Large intestine (tissue), 3 donors: ENCODE measurements around the gene TBCD. TPM values are rescaled to one million over a fixed set of nuclear protein-coding genes. Genes with fewer than 3 reads are reported as not detected.

ENCODE experiments used
- DNase-seq, 2 donors: peaks; one replicate each; pipeline versions ENCODE4 v3.0.0 to v3.0.0-alpha.2; 2013
- H3K27ac ChIP-seq: one replicate; pipeline ENCODE4 v1.5.1; 2013; ENCODE audit warnings: low read length
- H3K27me3 ChIP-seq: 2 replicates; pipeline ENCODE4 v1.6.1; 2013; ENCODE audit warnings: low read length; ENCODE audit not compliant: control insufficient read depth, insufficient read depth
- H3K36me3 ChIP-seq: 2 replicates; pipeline ENCODE4 v1.6.1; 2013; ENCODE audit warnings: low read length; ENCODE audit not compliant: control insufficient read depth, insufficient read depth
- H3K4me1 ChIP-seq: one replicate; pipeline ENCODE4 v1.6.1; 2013; ENCODE audit warnings: low read length; ENCODE audit not compliant: control insufficient read depth, insufficient read depth
- H3K4me3 ChIP-seq: one replicate; pipeline ENCODE4 v1.5.1; 2013; ENCODE audit warnings: low read length
- H3K9me3 ChIP-seq: one replicate; pipeline ENCODE4 v1.6.1; 2013; ENCODE audit warnings: mild to moderate bottlenecking, low read depth, low read length, moderate library complexity; ENCODE audit not compliant: control insufficient read depth
- WGBS: methylation state at CpG from one replicate; pipeline ENCODE4 v1.1.5; 2013; ENCODE audit warnings: low lambda C conversion rate; ENCODE audit not compliant: insufficient coverage; 5-methylcytosine and 5-hydroxymethylcytosine counted together
- polyA plus RNA-seq: library from polyadenylated mRNA; unstranded; fragments of 120-200 nt; gene quantifications from one replicate; pipeline ENCODE4 v1.2.1, GENCODE V29; 2013

TBCD gene
- polyA plus RNA-seq, 1 donor: 81.9 TPM

GRCh38 chr17:82917699-82918345, 166.0 kb downstream of the TBCD start:
- WGBS: 100% methylated on average over 2 of the region's 19 CpGs
- Histone ChIP-seq H3K27me3 (no peaks in the 10 kb centered on the region), H3K9me3 (peaks cover 4% of the 10 kb centered on the region), H3K4me1 (no peaks in the 10 kb centered on the region), H3K27ac (no peak overlapping the region), H3K4me3 (no peak overlapping the region), H3K36me3 (peaks cover 25% of the 10 kb centered on the region)
- no peak for DNase-seq

- no peak overlapping the region for H3K4me3 ChIP-seq
- no peak overlapping the region for H3K27ac ChIP-seq
- DNase-seq: no peak
- no peaks in the 10 kb centered on the region for H3K27me3 ChIP-seq
- H3K4me1 ChIP-seq: no peaks in the 10 kb centered on the region
- H3K36me3 ChIP-seq: peaks cover 21% of the 10 kb centered on the region
- WGBS: 100% methylated on average over 2 of the region's 19 CpGs
- H3K9me3 ChIP-seq: peaks cover 4% of the 10 kb centered on the region
These were observed 166.6 kb downstream of the TBCD start for GRCh38 chr17:82918508-82918907.

GRCh38 chr17:82920150-82920549, 168.3 kb downstream of the TBCD start:
- WGBS: 100% methylated on average over 1 of the region's 15 CpGs
- H3K4me1 ChIP-seq: no peaks in the 10 kb centered on the region
- H3K9me3 ChIP-seq: no peaks in the 10 kb centered on the region
- no peaks in the 10 kb centered on the region for H3K27me3 ChIP-seq
- DNase-seq: no peak
- H3K36me3 ChIP-seq: peaks cover 21% of the 10 kb centered on the region
- H3K27ac ChIP-seq: no peak overlapping the region
- no peak overlapping the region for H3K4me3 ChIP-seq

- H3K4me3 ChIP-seq: no peak overlapping the region
- H3K4me1 ChIP-seq: no peaks in the 10 kb centered on the region
- H3K27me3 ChIP-seq: no peaks in the 10 kb centered on the region
- no CpG with 5 or more reads among the region's 16 CpGs for WGBS
- H3K27ac ChIP-seq: no peak overlapping the region
- H3K9me3 ChIP-seq: no peaks in the 10 kb centered on the region
- H3K36me3 ChIP-seq: peaks cover 24% of the 10 kb centered on the region
- DNase-seq: no peak
These were observed 168.8 kb downstream of the TBCD start for GRCh38 chr17:82920715-82921114.

- no peaks in the 10 kb centered on the region for H3K27me3 ChIP-seq
- no peaks in the 10 kb centered on the region for H3K4me1 ChIP-seq
- peaks cover 29% of the 10 kb centered on the region for H3K36me3 ChIP-seq
- no peak overlapping the region for H3K27ac ChIP-seq
- H3K4me3 ChIP-seq: no peak overlapping the region
- no peak for DNase-seq
- WGBS: no CpG with 5 or more reads among the region's 13 CpGs
- no peaks in the 10 kb centered on the region for H3K9me3 ChIP-seq
These were observed 169.6 kb downstream of the TBCD start for GRCh38 chr17:82921426-82921825.

- H3K27me3 ChIP-seq: no peaks in the 10 kb centered on the region
- no peak overlapping the region for H3K4me3 ChIP-seq
- peaks cover 41% of the 10 kb centered on the region for H3K36me3 ChIP-seq
- H3K27ac ChIP-seq: no peak overlapping the region
- no CpG with 5 or more reads among the region's 19 CpGs for WGBS
- H3K4me1 ChIP-seq: no peaks in the 10 kb centered on the region
- H3K9me3 ChIP-seq: no peaks in the 10 kb centered on the region
- DNase-seq: no peak
These were observed 170.8 kb downstream of the TBCD start for GRCh38 chr17:82922646-82923045.

- WGBS: no CpG with 5 or more reads among the region's 25 CpGs
- no peak for DNase-seq
- Histone ChIP-seq H3K4me3 (no peak overlapping the region), H3K27ac (no peak overlapping the region), H3K4me1 (no peaks in the 10 kb centered on the region), H3K36me3 (peaks cover 47% of the 10 kb centered on the region), H3K27me3 (no peaks in the 10 kb centered on the region), H3K9me3 (no peaks in the 10 kb centered on the region)
These were observed 171.7 kb downstream of the TBCD start for GRCh38 chr17:82923366-82924113.

- H3K9me3 ChIP-seq: no peaks in the 10 kb centered on the region
- no peaks in the 10 kb centered on the region for H3K27me3 ChIP-seq
- peaks cover 52% of the 10 kb centered on the region for H3K36me3 ChIP-seq
- no CpG with 5 or more reads among the region's 13 CpGs for WGBS
- no peak overlapping the region for H3K4me3 ChIP-seq
- no peaks in the 10 kb centered on the region for H3K4me1 ChIP-seq
- H3K27ac ChIP-seq: no peak overlapping the region
- no peak for DNase-seq
These were observed 172.3 kb downstream of the TBCD start for GRCh38 chr17:82924214-82924613.

GRCh38 chr17:82924812-82925211, 172.9 kb downstream of the TBCD start:
- peaks cover 58% of the 10 kb centered on the region for H3K36me3 ChIP-seq
- WGBS: no CpG with 5 or more reads among the region's 19 CpGs
- DNase-seq: no peak
- no peak overlapping the region for H3K4me3 ChIP-seq
- no peaks in the 10 kb centered on the region for H3K4me1 ChIP-seq
- no peaks in the 10 kb centered on the region for H3K27me3 ChIP-seq
- no peaks in the 10 kb centered on the region for H3K9me3 ChIP-seq
- no peak overlapping the region for H3K27ac ChIP-seq

- Histone ChIP-seq H3K4me1 (no peaks in the 10 kb centered on the region), H3K9me3 (no peaks in the 10 kb centered on the region), H3K27ac (no peak overlapping the region), H3K36me3 (peaks cover 62% of the 10 kb centered on the region), H3K4me3 (no peak overlapping the region), H3K27me3 (no peaks in the 10 kb centered on the region)
- DNase-seq: no peak
- no CpG with 5 or more reads among the region's 18 CpGs for WGBS
These were observed 173.5 kb downstream of the TBCD start for GRCh38 chr17:82925336-82925735.

GRCh38 chr17:82926081-82926480, 174.2 kb downstream of the TBCD start:
- H3K9me3 ChIP-seq: no peaks in the 10 kb centered on the region

More at GRCh38 chr17:82926081-82926480, 174.2 kb downstream of the TBCD start:
- peaks cover 69% of the 10 kb centered on the region for H3K36me3 ChIP-seq
- WGBS: no CpG with 5 or more reads among the region's 12 CpGs
- H3K4me3 ChIP-seq: no peak overlapping the region
- H3K27ac ChIP-seq: no peak overlapping the region
- no peaks in the 10 kb centered on the region for H3K27me3 ChIP-seq
- H3K4me1 ChIP-seq: no peaks in the 10 kb centered on the region
- no peak for DNase-seq
